AG04450 (cell line): ENCODE results near the gene SH3D21. TPM values are rescaled to one million over a fixed set of nuclear protein-coding genes. Genes with fewer than 3 reads are reported as not detected.

Source experiments
- CTCF ChIA-PET: fragments of 300-600, 350-600 bp; formaldehyde crosslinking; extraction: SDS; loops from one replicate; lab custom pipeline; 2022; ENCODE audit warnings: antibody characterized with exemption, inconsistent platforms; lab: Charles Lee
- POLR2A ChIA-PET: fragments of 350-600 bp; formaldehyde crosslinking; extraction: SDS; loops from one replicate; lab custom pipeline; 2021; ENCODE audit warnings: antibody characterized with exemption, inconsistent platforms; lab: Yijun Ruan, JAX
- DNase-seq: peaks from one replicate; pipeline ENCODE4 v3.0.0-alpha.2; 2011; ENCODE audit warnings: low read depth, low spot score
- H3K27ac ChIP-seq: one replicate; pipeline ENCODE4 v1.5.1; 2012; ENCODE audit warnings: low read depth, low read length, control low read depth
- H3K27me3 ChIP-seq: one replicate; pipeline ENCODE4 v1.6.0; 2012; ENCODE audit warnings: low read length; ENCODE audit not compliant: control insufficient read depth, insufficient read depth
- H3K4me3 ChIP-seq: 2 replicates; pipeline ENCODE4 v1.5.1; 2011; ENCODE audit warnings: mild to moderate bottlenecking, low read depth, low read length, control low read depth
- H3K9me3 ChIP-seq: 2 replicates; pipeline ENCODE4 v1.5.1; 2012; ENCODE audit warnings: low read length; ENCODE audit not compliant: control insufficient read depth, insufficient read depth
- polyA plus RNA-seq: library from polyadenylated mRNA; depleted of rRNA; stranded (reverse); fragments of >200 nt; gene quantifications from 2 replicates; pipeline ENCODE4 v1.2.3, GENCODE V29; 2011
- TF ChIP-seq, protein P1 (sequence below): IDR thresholded peaks from 2 replicates; pipeline ENCODE4 v1.5.1; 2011; ENCODE audit warnings: low read depth, low read length, control low read depth, inconsistent platforms

The SH3D21 gene
- polyA plus RNA-seq, 1 experiment = 1.3 TPM

GRCh38 chr1:36307601-36308330 is 1.6 kb downstream of the SH3D21 start:
- Histone ChIP-seq H3K4me3 (peak overlapping the region; percentile 75), H3K27ac (no peak overlapping the region), H3K27me3 (no peaks in the 10 kb centered on the region), H3K9me3 (no peaks in the 10 kb centered on the region)
- no peak for DNase-seq
- TF ChIP-seq, protein P1, sequence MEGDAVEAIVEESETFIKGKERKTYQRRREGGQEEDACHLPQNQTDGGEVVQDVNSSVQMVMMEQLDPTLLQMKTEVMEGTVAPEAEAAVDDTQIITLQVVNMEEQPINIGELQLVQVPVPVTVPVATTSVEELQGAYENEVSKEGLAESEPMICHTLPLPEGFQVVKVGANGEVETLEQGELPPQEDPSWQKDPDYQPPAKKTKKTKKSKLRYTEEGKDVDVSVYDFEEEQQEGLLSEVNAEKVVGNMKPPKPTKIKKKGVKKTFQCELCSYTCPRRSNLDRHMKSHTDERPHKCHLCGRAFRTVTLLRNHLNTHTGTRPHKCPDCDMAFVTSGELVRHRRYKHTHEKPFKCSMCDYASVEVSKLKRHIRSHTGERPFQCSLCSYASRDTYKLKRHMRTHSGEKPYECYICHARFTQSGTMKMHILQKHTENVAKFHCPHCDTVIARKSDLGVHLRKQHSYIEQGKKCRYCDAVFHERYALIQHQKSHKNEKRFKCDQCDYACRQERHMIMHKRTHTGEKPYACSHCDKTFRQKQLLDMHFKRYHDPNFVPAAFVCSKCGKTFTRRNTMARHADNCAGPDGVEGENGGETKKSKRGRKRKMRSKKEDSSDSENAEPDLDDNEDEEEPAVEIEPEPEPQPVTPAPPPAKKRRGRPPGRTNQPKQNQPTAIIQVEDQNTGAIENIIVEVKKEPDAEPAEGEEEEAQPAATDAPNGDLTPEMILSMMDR = no peak
- CTCF ChIA-PET = no interaction called here
- POLR2A ChIA-PET = interaction anchor here (1.0 to 1.5 kb wide), 3 partner anchors 9 to 147 kb away, joined by 3 to 4 read pairs (median 3); no protein-coding TSS in a partner anchor

- POLR2A ChIA-PET = interaction anchor here (0.7 kb wide), 1 partner anchor 12 kb away, joined by 4 read pairs; no protein-coding TSS in a partner anchor
Measured at GRCh38 chr1:36309397-36309796, 3.2 kb downstream of the SH3D21 start.

DNA sequence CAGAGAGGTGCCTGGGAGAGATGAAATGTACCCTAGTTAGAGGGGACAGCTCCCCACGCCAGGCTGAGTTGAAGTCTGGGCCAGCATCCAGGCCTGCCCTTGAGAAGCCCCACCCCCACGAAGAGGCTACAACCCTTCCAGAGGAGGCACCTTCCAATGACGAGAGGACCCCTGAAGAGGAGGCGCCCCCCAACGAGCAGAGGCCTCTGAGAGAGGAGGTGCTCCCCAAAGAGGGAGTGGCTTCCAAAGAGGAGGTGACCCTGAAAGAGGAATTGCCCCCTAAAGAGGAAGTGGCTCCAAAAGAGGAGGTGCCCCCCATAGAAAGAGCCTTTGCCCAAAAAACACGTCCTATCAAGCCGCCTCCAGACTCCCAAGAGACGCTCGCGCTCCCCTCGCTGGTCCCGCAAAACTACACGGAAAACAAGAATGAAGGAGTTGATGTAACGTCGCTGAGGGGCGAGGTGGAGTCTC is 14.2 kb downstream of the SH3D21 start:
- DNase-seq = no peak
- Histone ChIP-seq H3K9me3 (no peaks in the 10 kb centered on the region; the same call in 1 of the 2 replicates), H3K27ac (peak overlapping the region; percentile 57), H3K27me3 (no peaks in the 10 kb centered on the region), H3K4me3 (no peak overlapping the region; the same call in 1 of the 2 replicates)
- ChIA-PET CTCF (interaction anchor here (1.6 kb wide), 1 partner anchor 20 kb away, joined by 3 read pairs; no protein-coding TSS in a partner anchor), POLR2A (no interaction called here)
- TF ChIP-seq, protein P1 = no peak

More at GRCh38 chr1:36309397-36309796, 3.2 kb downstream of the SH3D21 start:
- Histone ChIP-seq H3K27me3 (no peaks in the 10 kb centered on the region), H3K4me3 (no peak overlapping the region), H3K27ac (no peak overlapping the region), H3K9me3 (no peaks in the 10 kb centered on the region)
- CTCF ChIA-PET = interaction anchor here (0.6 to 4.0 kb wide), 4 partner anchors 9 to 160 kb away, joined by 3 to 22 read pairs (median 3); partner anchors contain the start of gene TRAPPC3
- no peak for DNase-seq
- TF ChIP-seq, protein P1 = no peak

DNA sequence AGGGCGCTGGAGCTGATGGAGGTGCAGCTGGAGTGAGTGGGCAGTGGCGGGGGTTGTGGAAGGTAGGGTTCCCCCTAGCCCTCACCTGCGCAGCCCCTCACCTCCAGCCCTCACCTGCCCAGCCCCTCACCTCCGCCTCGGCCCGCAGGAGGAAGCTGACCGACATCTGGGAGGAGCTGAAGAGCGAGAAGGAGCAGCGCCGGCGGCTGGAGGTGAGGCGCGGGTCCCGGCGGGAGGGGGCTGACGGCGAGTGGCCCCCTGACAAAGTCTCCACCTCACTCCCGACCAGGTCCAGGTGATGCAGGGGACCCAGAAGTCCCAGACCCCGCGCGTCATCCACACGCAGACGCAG is 14.6 kb downstream of the SH3D21 start:
- H3K27ac ChIP-seq = peak overlapping the region; percentile 57
- CTCF ChIA-PET = interaction anchor here (1.6 kb wide), 1 partner anchor 21 kb away, joined by 3 read pairs; no protein-coding TSS in a partner anchor
- POLR2A ChIA-PET = interaction anchor here (0.6 to 1.7 kb wide), 5 partner anchors 10 to 171 kb away, joined by 3 to 8 read pairs (median 4); partner anchors contain the start of gene TRAPPC3
- peak overlapping the region; percentile 49 for H3K4me3 ChIP-seq
- no peaks in the 10 kb centered on the region; the same call in 1 of the 2 replicates for H3K9me3 ChIP-seq
- TF ChIP-seq, protein P1 = no peak
- no peak for DNase-seq
- no peaks in the 10 kb centered on the region for H3K27me3 ChIP-seq
